WTC11 (cell line): ENCODE data around the gene HPSE2. TPM values are rescaled to one million over a fixed set of nuclear protein-coding genes. Genes with fewer than 3 reads are reported as not detected.

Experiments
- ATAC-seq: fragments of 200-7000 bp; cut with Tn5 transposase; 2 replicates; pipeline ENCODE4 v1.10.0; 2021; ENCODE audit warnings: mild to moderate bottlenecking, moderate library complexity
- CTCF ChIA-PET: fragments of 300-600 bp; sonication (Branson Sonifier 250); formaldehyde crosslinking; loops from one replicate; lab custom pipeline; 2021; ENCODE audit warnings: antibody characterized with exemption; lab: Charles Lee
- POLR2A ChIA-PET: fragments of 350-600 bp; sonication (Branson Sonifier 250); formaldehyde crosslinking; loops from one replicate; lab custom pipeline; 2021; ENCODE audit warnings: antibody characterized with exemption; lab: Charles Lee
- DNase-seq: peaks from one replicate; pipeline ENCODE4 v3.0.0; 2021; ENCODE audit warnings: low spot score
- H3K27ac Mint-ChIP-seq: 2 replicates; pipeline ENCODE4 v1.8.0; 2021; ENCODE audit warnings: mixed read lengths
- H3K27me3 Mint-ChIP-seq: 2 replicates; pipeline ENCODE4 v1.8.0; 2021; ENCODE audit warnings: low read depth, mild to moderate bottlenecking, moderate library complexity, mixed read lengths
- H3K36me3 Mint-ChIP-seq: 2 replicates; pipeline ENCODE4 v1.8.0; 2021; ENCODE audit warnings: mixed read lengths
- H3K4me1 Mint-ChIP-seq: 2 replicates; pipeline ENCODE4 v1.8.0; 2022; ENCODE audit warnings: mixed read lengths
- H3K4me3 Mint-ChIP-seq: 2 replicates; pipeline ENCODE4 v1.8.0; 2021; ENCODE audit warnings: mild to moderate bottlenecking, moderate library complexity, mixed read lengths
- H3K9me3 Mint-ChIP-seq: 2 replicates; pipeline ENCODE4 v1.8.0; 2021; ENCODE audit warnings: mixed read lengths
- CREB1 ChIP-seq: sonication (generic); formaldehyde crosslinking; IDR thresholded peaks from 2 replicates; pipeline ENCODE4 v1.8.0; 2023; ENCODE audit warnings: mild to moderate bottlenecking, missing genetic modification reagents
- GRHL2 ChIP-seq: fragments of 250-450 bp; sonication (Bioruptor Pico); IDR thresholded peaks from 2 replicates; pipeline ENCODE4 v1.8.0; 2022; ENCODE audit warnings: mild to moderate bottlenecking, moderate library complexity; ENCODE audit not compliant: insufficient replicate concordance, severe bottlenecking
- GTF2I ChIP-seq: fragments of 250-450 bp; sonication (Bioruptor Pico); conservative IDR thresholded peaks from 2 replicates; pipeline ENCODE4 v1.4.0; 2021; ENCODE audit warnings: mild to moderate bottlenecking
- JAZF1 ChIP-seq: fragments of 250-450 bp; sonication (Bioruptor Pico); IDR thresholded peaks from 2 replicates; pipeline ENCODE4 v1.9.0; 2021; ENCODE audit warnings: moderate library complexity, mild to moderate bottlenecking, inconsistent platforms
- KAT7 ChIP-seq: sonication (generic); formaldehyde crosslinking; IDR thresholded peaks from 2 replicates; pipeline ENCODE4 v1.8.1; 2023; ENCODE audit warnings: missing genetic modification reagents, mild to moderate bottlenecking, borderline replicate concordance
- PREB ChIP-seq: sonication (generic); formaldehyde crosslinking; IDR thresholded peaks from 2 replicates; pipeline ENCODE4 v1.8.1; 2022; ENCODE audit warnings: mild to moderate bottlenecking, missing genetic modification reagents, moderate library complexity, borderline replicate concordance
- PRRX2 ChIP-seq: fragments of 250-450 bp; sonication (Bioruptor Pico); IDR thresholded peaks from 2 replicates; pipeline ENCODE4 v1.8.0; 2021; ENCODE audit warnings: mild to moderate bottlenecking
- RORB ChIP-seq: fragments of 250-450 bp; sonication (Bioruptor Pico); IDR thresholded peaks from 2 replicates; pipeline ENCODE4 v1.9.0; 2021; ENCODE audit warnings: mild to moderate bottlenecking
- TEAD1 ChIP-seq: sonication (generic); formaldehyde crosslinking; IDR thresholded peaks from 2 replicates; pipeline ENCODE4 v1.8.0; 2022; ENCODE audit warnings: mild to moderate bottlenecking, missing genetic modification reagents
- TEAD4 ChIP-seq: sonication (generic); formaldehyde crosslinking; IDR thresholded peaks from 2 replicates; pipeline ENCODE4 v1.8.0; 2022; ENCODE audit warnings: mild to moderate bottlenecking, missing genetic modification reagents
- TP53 ChIP-seq: sonication (generic); formaldehyde crosslinking; IDR thresholded peaks from 2 replicates; pipeline ENCODE4 v1.8.1; 2023; ENCODE audit warnings: mild to moderate bottlenecking, missing genetic modification reagents
- ZNF121 ChIP-seq: sonication (generic); formaldehyde crosslinking; IDR thresholded peaks from 2 replicates; pipeline ENCODE4 v1.8.0; 2023; ENCODE audit warnings: missing genetic modification reagents
- ZNF138 ChIP-seq: sonication (generic); formaldehyde crosslinking; conservative IDR thresholded peaks from 2 replicates; pipeline ENCODE4 v1.8.1; 2022; ENCODE audit warnings: mild to moderate bottlenecking, moderate library complexity, missing genetic modification reagents
- ZNF671 ChIP-seq: fragments of 250-450 bp; sonication (Bioruptor Pico); IDR thresholded peaks from 2 replicates; pipeline ENCODE4 v1.8.0; 2021; ENCODE audit warnings: mild to moderate bottlenecking
- total RNA-seq: library from RNA; stranded (reverse); gene quantifications from 3 replicates; pipeline ENCODE4 v1.2.3, GENCODE V29; 2021
- TF ChIP-seq, protein P1 (sequence below): sonication (generic); formaldehyde crosslinking; IDR thresholded peaks from 2 replicates; pipeline ENCODE4 v1.8.1; 2022; ENCODE audit warnings: low read depth, mild to moderate bottlenecking, moderate library complexity, missing genetic modification reagents, borderline replicate concordance
- TF ChIP-seq, protein P2 (sequence below): sonication (generic); formaldehyde crosslinking; IDR thresholded peaks from 2 replicates; pipeline ENCODE4 v1.8.1; 2023; ENCODE audit warnings: mild to moderate bottlenecking, missing genetic modification reagents
- TF ChIP-seq, protein P3 (sequence below): sonication (generic); formaldehyde crosslinking; IDR thresholded peaks from 2 replicates; pipeline ENCODE4 v1.8.0; 2022; ENCODE audit warnings: missing genetic modification reagents
- TF ChIP-seq, protein P4 (sequence below): sonication (generic); formaldehyde crosslinking; IDR thresholded peaks from 2 replicates; pipeline ENCODE4 v1.8.1; 2023; ENCODE audit warnings: mild to moderate bottlenecking, missing genetic modification reagents
- TF ChIP-seq, protein P5 (sequence below): fragments of 250-450 bp; sonication (Bioruptor Pico); IDR thresholded peaks from 2 replicates; pipeline ENCODE4 v1.9.0; 2021; ENCODE audit warnings: moderate library complexity, mild to moderate bottlenecking, inconsistent platforms, borderline replicate concordance
- TF ChIP-seq, protein P6 (sequence below): sonication (generic); formaldehyde crosslinking; IDR thresholded peaks from 2 replicates; pipeline ENCODE4 v1.8.1; 2023; ENCODE audit warnings: mild to moderate bottlenecking, missing genetic modification reagents, borderline replicate concordance

HPSE2 gene
- total RNA-seq, 1 experiment from 2014 or later, result 0.66 TPM

DNA sequence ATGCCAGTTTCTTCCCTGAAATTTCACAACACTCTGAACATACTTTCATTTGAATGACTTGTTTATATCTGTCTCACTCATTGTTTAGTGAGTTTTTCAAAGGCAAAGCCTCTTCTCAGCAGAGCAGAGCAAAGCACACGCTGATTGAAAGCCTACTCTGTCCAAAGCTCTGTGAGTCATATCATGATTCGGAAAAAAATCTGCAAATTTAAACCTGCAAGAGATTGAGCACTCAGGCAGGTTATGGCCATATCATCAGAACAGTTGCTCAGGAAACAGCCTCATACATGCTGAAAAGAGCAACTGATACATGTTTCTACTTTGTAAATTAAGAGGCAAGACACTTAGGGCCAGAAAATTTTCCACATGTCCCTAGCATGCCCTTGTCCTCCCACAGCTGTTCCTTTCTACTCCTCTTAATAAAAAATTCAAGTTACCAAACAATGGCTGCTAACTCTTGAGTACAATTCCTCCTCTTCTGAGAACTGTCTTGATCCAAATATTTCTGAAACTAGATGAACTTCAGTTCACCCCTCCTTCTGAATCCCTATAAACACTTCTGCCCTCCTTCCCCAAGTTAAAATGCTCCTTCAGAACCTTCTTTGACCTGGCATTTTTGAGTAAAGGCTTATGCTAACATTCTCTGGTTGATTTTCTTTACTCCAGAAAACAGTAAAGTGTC, 648.4 kb downstream of the HPSE2 start:
- DNase-seq (no peak), ATAC-seq (no peak)
- TF ChIP-seq, protein P1, sequence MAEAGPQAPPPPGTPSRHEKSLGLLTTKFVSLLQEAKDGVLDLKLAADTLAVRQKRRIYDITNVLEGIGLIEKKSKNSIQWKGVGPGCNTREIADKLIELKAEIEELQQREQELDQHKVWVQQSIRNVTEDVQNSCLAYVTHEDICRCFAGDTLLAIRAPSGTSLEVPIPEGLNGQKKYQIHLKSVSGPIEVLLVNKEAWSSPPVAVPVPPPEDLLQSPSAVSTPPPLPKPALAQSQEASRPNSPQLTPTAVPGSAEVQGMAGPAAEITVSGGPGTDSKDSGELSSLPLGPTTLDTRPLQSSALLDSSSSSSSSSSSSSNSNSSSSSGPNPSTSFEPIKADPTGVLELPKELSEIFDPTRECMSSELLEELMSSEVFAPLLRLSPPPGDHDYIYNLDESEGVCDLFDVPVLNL (CRISPR knock-in tag), result no peak
- TF ChIP-seq ZNF121 (CRISPR knock-in tag) (no peak), GTF2I (CRISPR knock-in tag) (no peak), PRRX2 (no peak), TEAD1 (no peak), ZNF138 (CRISPR knock-in tag) (no peak), TP53 (CRISPR knock-in tag) (no peak), ZNF671 (CRISPR knock-in tag) (no peak), PREB (CRISPR knock-in tag) (no peak), GRHL2 (CRISPR knock-in tag) (no peak), CREB1 (no peak), TEAD4 (no peak), RORB (CRISPR knock-in tag) (no peak)
- TF ChIP-seq, protein P2, sequence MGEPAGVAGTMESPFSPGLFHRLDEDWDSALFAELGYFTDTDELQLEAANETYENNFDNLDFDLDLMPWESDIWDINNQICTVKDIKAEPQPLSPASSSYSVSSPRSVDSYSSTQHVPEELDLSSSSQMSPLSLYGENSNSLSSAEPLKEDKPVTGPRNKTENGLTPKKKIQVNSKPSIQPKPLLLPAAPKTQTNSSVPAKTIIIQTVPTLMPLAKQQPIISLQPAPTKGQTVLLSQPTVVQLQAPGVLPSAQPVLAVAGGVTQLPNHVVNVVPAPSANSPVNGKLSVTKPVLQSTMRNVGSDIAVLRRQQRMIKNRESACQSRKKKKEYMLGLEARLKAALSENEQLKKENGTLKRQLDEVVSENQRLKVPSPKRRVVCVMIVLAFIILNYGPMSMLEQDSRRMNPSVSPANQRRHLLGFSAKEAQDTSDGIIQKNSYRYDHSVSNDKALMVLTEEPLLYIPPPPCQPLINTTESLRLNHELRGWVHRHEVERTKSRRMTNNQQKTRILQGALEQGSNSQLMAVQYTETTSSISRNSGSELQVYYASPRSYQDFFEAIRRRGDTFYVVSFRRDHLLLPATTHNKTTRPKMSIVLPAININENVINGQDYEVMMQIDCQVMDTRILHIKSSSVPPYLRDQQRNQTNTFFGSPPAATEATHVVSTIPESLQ, result no peak
- TF ChIP-seq, protein P3, sequence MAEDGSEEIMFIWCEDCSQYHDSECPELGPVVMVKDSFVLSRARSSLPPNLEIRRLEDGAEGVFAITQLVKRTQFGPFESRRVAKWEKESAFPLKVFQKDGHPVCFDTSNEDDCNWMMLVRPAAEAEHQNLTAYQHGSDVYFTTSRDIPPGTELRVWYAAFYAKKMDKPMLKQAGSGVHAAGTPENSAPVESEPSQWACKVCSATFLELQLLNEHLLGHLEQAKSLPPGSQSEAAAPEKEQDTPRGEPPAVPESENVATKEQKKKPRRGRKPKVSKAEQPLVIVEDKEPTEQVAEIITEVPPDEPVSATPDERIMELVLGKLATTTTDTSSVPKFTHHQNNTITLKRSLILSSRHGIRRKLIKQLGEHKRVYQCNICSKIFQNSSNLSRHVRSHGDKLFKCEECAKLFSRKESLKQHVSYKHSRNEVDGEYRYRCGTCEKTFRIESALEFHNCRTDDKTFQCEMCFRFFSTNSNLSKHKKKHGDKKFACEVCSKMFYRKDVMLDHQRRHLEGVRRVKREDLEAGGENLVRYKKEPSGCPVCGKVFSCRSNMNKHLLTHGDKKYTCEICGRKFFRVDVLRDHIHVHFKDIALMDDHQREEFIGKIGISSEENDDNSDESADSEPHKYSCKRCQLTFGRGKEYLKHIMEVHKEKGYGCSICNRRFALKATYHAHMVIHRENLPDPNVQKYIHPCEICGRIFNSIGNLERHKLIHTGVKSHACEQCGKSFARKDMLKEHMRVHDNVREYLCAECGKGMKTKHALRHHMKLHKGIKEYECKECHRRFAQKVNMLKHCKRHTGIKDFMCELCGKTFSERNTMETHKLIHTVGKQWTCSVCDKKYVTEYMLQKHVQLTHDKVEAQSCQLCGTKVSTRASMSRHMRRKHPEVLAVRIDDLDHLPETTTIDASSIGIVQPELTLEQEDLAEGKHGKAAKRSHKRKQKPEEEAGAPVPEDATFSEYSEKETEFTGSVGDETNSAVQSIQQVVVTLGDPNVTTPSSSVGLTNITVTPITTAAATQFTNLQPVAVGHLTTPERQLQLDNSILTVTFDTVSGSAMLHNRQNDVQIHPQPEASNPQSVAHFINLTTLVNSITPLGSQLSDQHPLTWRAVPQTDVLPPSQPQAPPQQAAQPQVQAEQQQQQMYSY (CRISPR knock-in tag), result no peak
- TF ChIP-seq, protein P4, sequence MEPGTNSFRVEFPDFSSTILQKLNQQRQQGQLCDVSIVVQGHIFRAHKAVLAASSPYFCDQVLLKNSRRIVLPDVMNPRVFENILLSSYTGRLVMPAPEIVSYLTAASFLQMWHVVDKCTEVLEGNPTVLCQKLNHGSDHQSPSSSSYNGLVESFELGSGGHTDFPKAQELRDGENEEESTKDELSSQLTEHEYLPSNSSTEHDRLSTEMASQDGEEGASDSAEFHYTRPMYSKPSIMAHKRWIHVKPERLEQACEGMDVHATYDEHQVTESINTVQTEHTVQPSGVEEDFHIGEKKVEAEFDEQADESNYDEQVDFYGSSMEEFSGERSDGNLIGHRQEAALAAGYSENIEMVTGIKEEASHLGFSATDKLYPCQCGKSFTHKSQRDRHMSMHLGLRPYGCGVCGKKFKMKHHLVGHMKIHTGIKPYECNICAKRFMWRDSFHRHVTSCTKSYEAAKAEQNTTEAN (CRISPR knock-in tag), result no peak
- POLR2A ChIA-PET, result no interaction called here
- Mint-ChIP-seq H3K36me3 (no peaks in the 10 kb centered on the region), H3K27ac (no peak overlapping the region), H3K9me3 (no peaks in the 10 kb centered on the region), H3K4me3 (no peak overlapping the region), H3K27me3 (no peaks in the 10 kb centered on the region), H3K4me1 (peaks cover 3% of the 10 kb centered on the region; the same call in 1 of the 2 replicates)
- CTCF ChIA-PET, result interaction anchor here (1.0 kb wide), 1 partner anchor 120 kb away, joined by 3 read pairs; no protein-coding TSS in a partner anchor

GRCh38 chr10:98586096-98586495, 649.6 kb downstream of the HPSE2 start:
- DNase-seq, result no peak
- H3K4me1 Mint-ChIP-seq, result peaks cover 3% of the 10 kb centered on the region; the same call in 1 of the 2 replicates
- no peaks in the 10 kb centered on the region for H3K9me3 Mint-ChIP-seq
- ATAC-seq, result no peak
- no peaks in the 10 kb centered on the region for H3K36me3 Mint-ChIP-seq
- no peaks in the 10 kb centered on the region for H3K27me3 Mint-ChIP-seq
- no peak overlapping the region for H3K4me3 Mint-ChIP-seq
- no peak overlapping the region for H3K27ac Mint-ChIP-seq
- ChIA-PET POLR2A (no interaction called here), CTCF (no interaction called here)
- TF ChIP-seq, protein P5, sequence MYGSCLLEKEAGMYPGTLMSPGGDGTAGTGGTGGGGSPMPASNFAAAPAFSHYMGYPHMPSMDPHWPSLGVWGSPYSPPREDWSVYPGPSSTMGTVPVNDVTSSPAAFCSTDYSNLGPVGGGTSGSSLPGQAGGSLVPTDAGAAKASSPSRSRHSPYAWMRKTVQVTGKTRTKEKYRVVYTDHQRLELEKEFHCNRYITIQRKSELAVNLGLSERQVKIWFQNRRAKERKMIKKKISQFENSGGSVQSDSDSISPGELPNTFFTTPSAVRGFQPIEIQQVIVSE (CRISPR knock-in tag), result no peak
- TF ChIP-seq JAZF1 (CRISPR knock-in tag) (no peak), KAT7 (CRISPR knock-in tag) (no peak)
- TF ChIP-seq, protein P6, sequence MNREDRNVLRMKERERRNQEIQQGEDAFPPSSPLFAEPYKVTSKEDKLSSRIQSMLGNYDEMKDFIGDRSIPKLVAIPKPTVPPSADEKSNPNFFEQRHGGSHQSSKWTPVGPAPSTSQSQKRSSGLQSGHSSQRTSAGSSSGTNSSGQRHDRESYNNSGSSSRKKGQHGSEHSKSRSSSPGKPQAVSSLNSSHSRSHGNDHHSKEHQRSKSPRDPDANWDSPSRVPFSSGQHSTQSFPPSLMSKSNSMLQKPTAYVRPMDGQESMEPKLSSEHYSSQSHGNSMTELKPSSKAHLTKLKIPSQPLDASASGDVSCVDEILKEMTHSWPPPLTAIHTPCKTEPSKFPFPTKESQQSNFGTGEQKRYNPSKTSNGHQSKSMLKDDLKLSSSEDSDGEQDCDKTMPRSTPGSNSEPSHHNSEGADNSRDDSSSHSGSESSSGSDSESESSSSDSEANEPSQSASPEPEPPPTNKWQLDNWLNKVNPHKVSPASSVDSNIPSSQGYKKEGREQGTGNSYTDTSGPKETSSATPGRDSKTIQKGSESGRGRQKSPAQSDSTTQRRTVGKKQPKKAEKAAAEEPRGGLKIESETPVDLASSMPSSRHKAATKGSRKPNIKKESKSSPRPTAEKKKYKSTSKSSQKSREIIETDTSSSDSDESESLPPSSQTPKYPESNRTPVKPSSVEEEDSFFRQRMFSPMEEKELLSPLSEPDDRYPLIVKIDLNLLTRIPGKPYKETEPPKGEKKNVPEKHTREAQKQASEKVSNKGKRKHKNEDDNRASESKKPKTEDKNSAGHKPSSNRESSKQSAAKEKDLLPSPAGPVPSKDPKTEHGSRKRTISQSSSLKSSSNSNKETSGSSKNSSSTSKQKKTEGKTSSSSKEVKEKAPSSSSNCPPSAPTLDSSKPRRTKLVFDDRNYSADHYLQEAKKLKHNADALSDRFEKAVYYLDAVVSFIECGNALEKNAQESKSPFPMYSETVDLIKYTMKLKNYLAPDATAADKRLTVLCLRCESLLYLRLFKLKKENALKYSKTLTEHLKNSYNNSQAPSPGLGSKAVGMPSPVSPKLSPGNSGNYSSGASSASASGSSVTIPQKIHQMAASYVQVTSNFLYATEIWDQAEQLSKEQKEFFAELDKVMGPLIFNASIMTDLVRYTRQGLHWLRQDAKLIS (CRISPR knock-in tag), result no peak
